ENCODE measurements around the gene SCRG1.

SCRG1 gene

DNA sequence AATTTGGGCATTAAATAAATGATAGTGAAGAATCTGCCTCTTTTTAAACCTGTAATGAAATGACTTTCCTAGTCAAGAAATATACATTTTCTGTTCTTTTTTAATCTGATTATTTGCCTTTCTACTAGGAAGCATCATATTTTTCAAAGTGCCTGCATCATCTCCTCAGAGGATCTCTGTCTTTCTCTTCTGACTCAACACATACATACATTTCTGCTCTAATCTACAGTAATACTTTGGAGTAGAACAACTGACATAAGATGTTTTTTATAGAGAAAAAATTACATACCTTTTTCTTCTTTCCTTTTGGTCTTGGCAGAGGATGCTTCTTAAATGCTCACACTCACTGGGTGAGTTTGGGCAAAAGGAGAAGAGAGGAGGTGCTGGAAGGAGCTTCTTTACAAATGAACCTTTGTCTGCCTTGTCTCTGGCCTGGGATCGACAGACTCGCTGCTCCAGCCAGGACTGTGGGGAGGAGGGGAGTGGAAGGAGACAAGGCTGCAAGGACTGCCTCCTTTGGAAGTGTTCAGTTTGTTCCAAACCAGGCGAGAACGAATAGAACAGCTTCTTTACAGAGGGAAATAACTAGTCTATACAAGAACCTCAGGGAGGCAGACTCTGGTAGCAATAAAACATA is at the start of gene SCRG1:
SCRG1 (minus strand) TSS at position 338 of the 637 bp plus-strand sequence. CDS start 7,702 bp downstream, outside the sequence.
- DNase-seq (ENCODE audit: low read depth in 1 of 2, low spot score in 1 of 2), result no peak
- in situ Hi-C loops (cut with HindIII; ENCODE audit: low pct_unique_long_range_greater_than_20kb, low sequenced_read_pairs), result no loop called here
- no peak for TF ChIP-seq JUND (IDR thresholded peaks at IDR 0.05; ENCODE audit: low read depth)

DNA sequence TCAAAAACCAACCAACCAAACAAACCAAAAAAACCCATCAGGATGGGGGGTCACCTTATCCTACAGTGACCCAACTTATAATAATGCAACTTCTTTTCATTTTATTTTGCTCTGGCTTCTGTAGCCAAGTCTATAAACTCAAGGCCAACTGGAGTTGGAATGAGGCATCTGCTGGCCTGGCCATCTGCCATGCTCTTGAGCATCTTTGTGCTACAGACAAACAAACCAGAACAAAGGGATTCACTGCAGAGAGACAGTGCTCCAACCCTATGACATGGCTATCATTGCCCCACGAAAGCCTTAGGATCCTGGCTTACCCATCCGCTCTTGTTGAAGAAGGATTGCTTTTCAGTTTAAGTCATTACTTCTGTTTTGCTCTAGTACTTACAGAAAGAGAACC is 49.2 kb upstream of the SCRG1 start:
- in situ Hi-C loops (cut with HindIII; ENCODE audit: low pct_unique_long_range_greater_than_20kb, low sequenced_read_pairs), result no loop called here
- DNase-seq (ENCODE audit: low read depth in 1 of 2, low spot score in 1 of 2), result peak in 1 of 2 experiments; percentile 1
- TF ChIP-seq JUND (IDR thresholded peaks at IDR 0.05; ENCODE audit: low read depth), result no peak

DNA sequence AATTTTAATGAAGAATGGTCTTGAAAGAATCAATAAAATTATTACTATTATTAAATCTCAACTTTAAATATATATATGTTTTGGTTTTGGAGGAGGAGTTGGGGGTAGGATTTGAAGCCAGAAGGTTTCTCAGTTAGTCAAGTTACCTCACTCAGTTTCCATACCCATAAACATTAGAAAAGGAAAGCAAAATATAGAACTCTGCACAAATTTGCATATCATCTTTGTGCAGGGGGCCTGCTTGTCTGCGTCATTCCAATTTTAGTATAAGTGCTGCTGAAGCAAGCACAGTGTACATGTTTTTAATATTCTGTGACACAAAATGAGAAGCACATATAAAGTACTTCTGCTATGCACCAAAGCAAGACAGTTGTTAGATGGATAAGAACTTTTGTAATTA is 47.5 kb upstream of the SCRG1 start:
- in situ Hi-C loops (cut with HindIII; ENCODE audit: low pct_unique_long_range_greater_than_20kb, low sequenced_read_pairs), result no loop called here
- no peak for TF ChIP-seq JUND (IDR thresholded peaks at IDR 0.05; ENCODE audit: low read depth)
- DNase-seq (ENCODE audit: low read depth in 1 of 2, low spot score in 1 of 2), result no peak

DNA sequence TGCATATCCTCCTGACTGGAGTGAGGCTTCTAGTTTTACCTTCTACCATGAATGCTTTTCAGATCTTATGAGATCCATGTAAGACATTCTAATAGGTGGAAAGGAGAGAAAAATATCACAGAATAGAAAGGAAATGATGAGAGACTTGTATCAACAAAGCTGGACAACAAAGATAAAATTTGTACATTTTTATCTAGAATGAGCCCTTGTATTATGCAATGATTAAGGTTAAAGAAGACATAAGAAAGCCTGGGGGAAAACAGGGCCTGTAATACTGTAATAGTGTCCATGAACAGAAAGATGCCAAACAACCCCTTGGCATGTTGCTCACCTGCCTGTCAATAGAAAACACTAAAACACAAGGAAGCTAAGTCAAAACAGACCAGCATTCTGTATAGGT is 44.2 kb upstream of the SCRG1 start:
- TF ChIP-seq JUND (IDR thresholded peaks at IDR 0.05; ENCODE audit: low read depth), result no peak
- in situ Hi-C loops (cut with HindIII; ENCODE audit: low pct_unique_long_range_greater_than_20kb, low sequenced_read_pairs), result no loop called here
- DNase-seq (ENCODE audit: low read depth in 1 of 2, low spot score in 1 of 2), result no peak

DNA sequence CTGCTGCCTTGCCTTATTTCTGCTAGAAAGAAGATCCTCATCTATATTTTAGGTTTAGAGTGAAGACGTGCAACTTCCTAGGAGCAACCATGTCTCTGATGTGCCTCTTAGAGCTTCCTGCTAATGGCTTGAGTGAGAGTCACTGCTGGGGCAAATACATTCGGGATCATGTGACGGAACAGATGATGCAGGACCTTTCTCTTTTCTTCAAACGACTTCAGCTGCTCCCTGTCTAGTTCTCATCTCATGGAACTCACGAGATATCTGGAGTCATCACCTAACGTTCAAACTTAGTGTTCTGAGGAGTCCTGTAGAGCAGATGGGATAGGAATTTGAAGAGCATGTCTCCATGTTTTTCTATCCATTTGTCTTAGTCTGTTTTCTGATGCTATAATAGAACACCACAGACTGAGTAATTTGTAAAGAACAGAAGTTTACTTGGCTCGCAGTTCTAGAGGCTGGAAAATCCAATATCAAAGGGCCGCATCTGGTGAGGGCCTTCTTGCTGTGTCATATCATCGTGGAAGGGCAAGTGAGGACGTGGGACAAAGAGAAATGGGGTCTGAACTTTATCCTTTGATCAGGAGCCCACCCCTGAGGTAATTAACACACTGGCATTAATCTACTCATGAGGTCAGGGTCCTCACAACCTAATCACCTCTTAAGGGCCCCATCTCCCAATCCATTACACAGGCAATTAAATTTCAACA is 43.5 kb upstream of the SCRG1 start:
- no peak for DNase-seq (ENCODE audit: low read depth in 1 of 2, low spot score in 1 of 2)
- TF ChIP-seq JUND (IDR thresholded peaks at IDR 0.05; ENCODE audit: low read depth), result no peak
- in situ Hi-C loops (cut with HindIII; ENCODE audit: low pct_unique_long_range_greater_than_20kb, low sequenced_read_pairs), result no loop called here

DNA sequence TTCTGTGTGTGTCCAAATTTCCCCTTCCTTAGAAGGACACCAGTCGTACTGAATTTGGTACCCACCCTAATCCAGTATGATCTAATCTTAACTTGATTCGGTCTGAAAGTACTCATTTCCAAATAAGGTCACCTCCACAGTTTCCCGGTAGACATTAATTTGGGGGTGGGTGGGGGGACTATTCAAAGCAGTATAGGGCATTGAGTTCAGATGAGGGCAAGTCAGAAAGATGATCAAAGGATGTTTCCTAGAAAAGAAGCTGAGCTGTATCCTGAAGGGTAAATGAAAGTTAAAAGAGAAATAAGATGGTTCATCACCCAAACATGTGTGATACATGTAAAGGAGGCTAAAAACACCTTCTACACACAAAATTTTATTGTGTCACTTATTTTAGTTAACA is 42.0 kb upstream of the SCRG1 start:
- in situ Hi-C loops (cut with HindIII; ENCODE audit: low pct_unique_long_range_greater_than_20kb, low sequenced_read_pairs), result no loop called here
- TF ChIP-seq JUND (IDR thresholded peaks at IDR 0.05; ENCODE audit: low read depth), result no peak
- no peak for DNase-seq (ENCODE audit: low read depth in 1 of 2, low spot score in 1 of 2)

DNA sequence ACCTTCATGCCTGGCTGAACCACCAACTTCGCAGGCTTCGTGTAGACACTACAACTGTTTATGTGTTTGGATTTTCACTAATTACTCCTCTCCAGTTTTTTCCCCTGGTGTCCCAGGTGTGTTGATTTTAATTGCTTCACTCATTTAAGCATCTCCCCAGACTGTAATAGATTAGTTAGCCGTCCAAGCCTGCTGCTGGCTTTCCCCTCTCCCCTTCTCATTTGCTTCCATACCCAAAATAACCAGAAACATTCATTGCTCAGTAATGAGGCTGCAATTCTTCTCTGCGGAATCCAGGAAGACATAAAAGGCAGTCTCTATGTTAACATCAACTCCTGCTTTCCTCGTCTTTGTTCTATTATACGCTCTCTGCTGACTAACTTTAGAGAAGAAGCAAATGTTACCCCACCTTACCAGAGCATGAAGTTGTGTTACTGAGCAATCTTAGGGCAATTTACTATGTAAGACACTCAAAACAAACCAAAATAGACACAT is 37.9 kb upstream of the SCRG1 start:
- in situ Hi-C loops (cut with HindIII; ENCODE audit: low pct_unique_long_range_greater_than_20kb, low sequenced_read_pairs), result no loop called here
- no peak for TF ChIP-seq JUND (IDR thresholded peaks at IDR 0.05; ENCODE audit: low read depth)
- no peak for DNase-seq (ENCODE audit: low read depth in 1 of 2, low spot score in 1 of 2)

DNA sequence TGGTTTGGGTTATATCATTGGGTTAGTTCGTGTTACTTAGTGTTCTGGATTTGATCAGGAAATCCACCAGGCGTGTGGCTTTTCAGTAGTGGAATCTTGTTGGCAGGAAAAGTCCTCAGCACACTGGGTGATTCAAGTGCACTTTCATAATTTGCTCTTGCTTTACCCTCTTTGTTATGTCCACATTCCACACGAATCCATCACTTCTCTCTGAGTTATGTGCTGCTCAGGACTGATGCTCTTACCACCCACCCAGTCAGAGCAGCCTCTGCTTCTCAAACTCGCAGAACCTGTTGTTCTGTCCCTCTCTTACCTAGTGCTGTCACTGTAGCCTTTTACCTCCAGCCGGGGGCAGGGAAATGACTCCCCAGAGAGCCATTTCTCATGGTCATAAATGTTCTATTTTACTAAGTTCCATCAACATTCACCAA is 37.2 kb upstream of the SCRG1 start:
- DNase-seq (ENCODE audit: low read depth in 1 of 2, low spot score in 1 of 2), result no peak
- TF ChIP-seq JUND (IDR thresholded peaks at IDR 0.05; ENCODE audit: low read depth), result no peak
- in situ Hi-C loops (cut with HindIII; ENCODE audit: low pct_unique_long_range_greater_than_20kb, low sequenced_read_pairs), result no loop called here

DNA sequence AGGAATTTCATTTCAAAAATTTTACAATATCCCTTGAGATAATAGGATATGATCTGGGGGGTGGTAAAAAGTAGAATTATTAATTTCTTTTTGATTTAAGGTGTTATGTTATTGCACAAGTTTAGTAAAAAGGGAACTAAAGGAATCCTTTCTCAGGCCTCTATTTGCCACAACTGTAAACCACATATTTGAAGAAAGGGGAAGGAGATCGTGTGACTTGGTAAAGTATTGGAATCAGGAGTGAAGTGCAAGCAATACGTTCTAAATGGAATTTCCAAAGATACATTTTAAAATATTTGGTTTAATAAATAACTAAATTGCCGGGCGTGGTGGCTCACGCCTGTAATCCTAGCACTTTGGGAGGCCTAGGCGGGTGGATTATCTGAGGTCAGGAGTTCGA is 35.3 kb upstream of the SCRG1 start:
- TF ChIP-seq JUND (IDR thresholded peaks at IDR 0.05; ENCODE audit: low read depth), result no peak
- no peak for DNase-seq (ENCODE audit: low read depth in 1 of 2, low spot score in 1 of 2)
- in situ Hi-C loops (cut with HindIII; ENCODE audit: low pct_unique_long_range_greater_than_20kb, low sequenced_read_pairs), result no loop called here

DNA sequence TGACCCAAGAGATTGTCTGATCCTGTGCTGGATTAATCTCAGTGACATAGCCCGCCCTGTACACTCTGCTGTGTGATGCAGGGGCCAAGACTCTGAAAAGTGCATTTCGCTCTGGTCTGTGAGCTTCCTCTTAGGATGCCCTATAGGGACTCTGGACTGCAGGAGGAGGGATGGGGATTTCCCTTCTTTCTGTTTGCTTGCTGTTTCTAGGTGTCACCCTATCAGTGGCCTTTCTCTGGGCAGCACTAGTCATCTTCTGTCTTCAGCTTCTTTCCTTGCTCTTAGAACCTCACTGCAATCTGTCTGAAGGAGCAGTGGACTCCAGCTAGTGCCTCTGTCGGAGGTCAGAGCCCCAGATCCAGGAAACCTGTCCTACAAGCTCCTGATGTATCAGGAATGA is 34.5 kb upstream of the SCRG1 start:
- in situ Hi-C loops (cut with HindIII; ENCODE audit: low pct_unique_long_range_greater_than_20kb, low sequenced_read_pairs), result no loop called here
- no peak for TF ChIP-seq JUND (IDR thresholded peaks at IDR 0.05; ENCODE audit: low read depth)
- no peak for DNase-seq (ENCODE audit: low read depth in 1 of 2, low spot score in 1 of 2)

DNA sequence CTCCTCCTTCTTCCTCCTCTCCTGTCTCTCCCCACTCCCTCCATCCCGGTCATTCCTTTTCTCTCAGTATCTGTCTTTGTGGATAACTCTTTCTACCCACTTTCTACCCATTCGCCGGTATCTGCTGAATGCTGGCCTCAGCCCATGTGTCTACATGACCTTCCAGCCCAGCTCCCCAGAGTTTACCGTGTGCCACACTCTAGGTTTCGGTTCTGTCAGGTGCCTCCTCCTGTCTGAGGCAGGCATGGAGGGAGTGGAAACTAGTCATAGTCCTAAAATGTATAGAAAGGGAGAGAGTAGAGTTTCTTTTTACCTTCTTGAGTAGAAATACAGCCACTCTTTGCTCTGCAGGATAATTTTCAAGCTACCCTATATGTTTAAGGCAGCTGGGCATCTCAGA is 33.5 kb upstream of the SCRG1 start:
- DNase-seq (ENCODE audit: low read depth in 1 of 2, low spot score in 1 of 2), result no peak
- TF ChIP-seq JUND (IDR thresholded peaks at IDR 0.05; ENCODE audit: low read depth), result no peak

DNA sequence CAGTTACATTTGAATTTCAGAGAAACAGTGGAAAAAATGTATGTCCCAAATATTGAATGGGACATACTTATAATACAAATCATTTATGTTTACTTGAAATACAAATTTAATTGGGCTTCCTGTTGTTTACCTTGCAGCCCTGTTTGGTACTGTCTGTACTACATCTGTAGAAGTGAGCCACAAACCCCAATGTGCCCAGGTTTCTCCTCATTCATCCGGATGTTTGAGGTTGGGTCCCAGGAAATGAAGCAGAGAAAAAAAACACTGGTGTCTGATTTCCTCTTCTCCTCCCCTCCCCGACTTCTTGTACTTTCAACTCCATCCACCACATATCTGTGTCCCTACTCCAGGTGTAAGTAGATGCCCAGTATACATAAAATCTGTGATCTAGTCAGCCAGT is 27.1 kb upstream of the SCRG1 start:
- no peak for TF ChIP-seq JUND (IDR thresholded peaks at IDR 0.05; ENCODE audit: low read depth)
- no peak for DNase-seq (ENCODE audit: low read depth in 1 of 2, low spot score in 1 of 2)
- in situ Hi-C loops (cut with HindIII; ENCODE audit: low pct_unique_long_range_greater_than_20kb, low sequenced_read_pairs), result no loop called here

More for the DNA sequence above, 33.5 kb upstream of the SCRG1 start:
- in situ Hi-C loops (cut with HindIII; ENCODE audit: low pct_unique_long_range_greater_than_20kb, low sequenced_read_pairs), result no loop called here
